ENCODE results near the gene PTPRK.

DNA sequence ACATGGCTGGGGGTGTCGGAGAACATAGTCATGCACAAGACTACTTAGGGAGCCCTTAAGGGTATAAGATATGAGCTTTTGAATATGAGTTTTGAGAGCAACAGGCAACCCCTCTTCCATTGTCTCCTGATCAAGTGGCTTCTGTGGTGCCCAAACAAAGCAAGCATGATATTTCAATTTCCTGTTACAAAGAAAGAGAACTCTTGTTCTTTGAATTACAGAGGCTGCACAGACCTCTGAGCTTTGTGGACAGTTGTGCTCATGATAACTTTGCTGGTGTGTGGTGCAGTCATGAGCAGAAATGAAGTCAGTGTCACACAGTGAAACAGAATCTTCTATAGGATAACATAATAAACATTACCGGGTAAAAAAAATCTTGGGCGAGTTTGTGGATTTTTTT is 552.7 kb downstream of the PTPRK start:
- TF ChIP-seq CTCF (IDR thresholded peaks at IDR 0.05) (no peak), ZFX (IDR thresholded peaks at IDR 0.05; ENCODE audit: borderline replicate concordance) (no peak)

Data from 22Rv1 (cell line).